ENCODE results near the gene AP1G1. TPM values are rescaled to one million over a fixed set of nuclear protein-coding genes. Genes with fewer than 3 reads are reported as not detected.

Gene AP1G1
- total and polyA plus RNA-seq, 2 of the 4 experiments (the other 2 are of a cell fraction) = 48.3 to 86.7 TPM

DNA sequence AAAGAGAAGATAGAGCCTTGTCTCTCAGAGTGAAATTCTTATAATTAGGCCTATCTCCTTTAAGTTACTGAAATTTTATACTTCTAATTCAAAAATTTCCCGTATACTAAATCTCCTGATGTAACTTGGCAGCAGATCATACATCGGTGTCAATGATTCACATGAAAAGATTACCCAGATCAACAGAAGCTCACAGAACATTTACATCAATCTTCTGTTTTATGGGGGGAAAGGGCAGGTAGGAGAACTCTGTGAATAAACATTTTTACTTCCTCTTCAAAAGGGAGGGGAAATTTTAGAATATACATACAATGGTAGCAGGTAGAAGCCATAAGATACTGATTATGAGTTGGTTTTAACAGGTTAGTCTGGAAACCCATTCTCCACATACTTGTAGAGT lies 127.3 kb downstream of the AP1G1 start:
- no peak overlapping the region for H4K5ac ChIP-seq (ENCODE audit: low read depth, low read length)
- H3K4me2 ChIP-seq (ENCODE audit: low read depth, low read length) = no peak overlapping the region
- H3K27me3 ChIP-seq (ENCODE audit: control insufficient read depth, insufficient read depth, low read length) = no peaks in the 10 kb centered on the region
- dilution Hi-C loops (cut with HindIII; ENCODE audit: low sequenced_read_pairs, unreplicated experiment) = no loop called here
- H2AK5ac ChIP-seq (ENCODE audit: low read depth, low read length) = no peak overlapping the region
- no CpG with 5 or more reads among the region's 2 CpGs for WGBS, 2 experiments (ENCODE audit: extremely low coverage in 2 of 2, insufficient read length in 1 of 2)
- no peak overlapping the region for H3K27ac ChIP-seq (ENCODE audit: insufficient read depth, low read length)
- ATAC-seq (ENCODE audit: low read depth) (no peak), DNase-seq (no peak)
- H3K9ac ChIP-seq (ENCODE audit: low read depth, low read length) = no peak overlapping the region
- ChIA-PET POLR2A (ENCODE audit: unreplicated experiment) (no interaction called here), CTCF (no interaction called here)
- H2BK20ac ChIP-seq (ENCODE audit: low read depth, low read length) = no peak overlapping the region
- no peaks in the 10 kb centered on the region for H3K9me1 ChIP-seq (ENCODE audit: insufficient read depth, low read length)
- no TSS peak for BruUV-seq (replicated peaks)
- H3K14ac ChIP-seq (replicated peaks; ENCODE audit: low read depth, low read length) = no peak overlapping the region
- intact Hi-C loops (cut with micrococcal nuclease) = no loop called here
- H3K18ac ChIP-seq (ENCODE audit: low read depth, low read length) = no peak overlapping the region
- no peaks in the 10 kb centered on the region for H3K9me3 ChIP-seq (ENCODE audit: control insufficient read depth, insufficient read depth, low read length)
- no peaks in the 10 kb centered on the region for H4K20me1 ChIP-seq (ENCODE audit: insufficient read depth, low read length)
- H3K56ac ChIP-seq (ENCODE audit: extremely low read depth, insufficient read depth, low read length) = no peak overlapping the region
- H3K23ac ChIP-seq (ENCODE audit: low read depth, low read length) = no peak overlapping the region
- no peak overlapping the region for H2BK120ac ChIP-seq (ENCODE audit: low read depth, low read length)
- H4K8ac ChIP-seq (ENCODE audit: low read depth in 2 of 2, low read length in 2 of 2) = no peak overlapping the region
- H3K36me3 ChIP-seq (ENCODE audit: control insufficient read depth, insufficient read depth, low read length) = peaks cover 20% of the 10 kb centered on the region
- H2AFZ ChIP-seq (replicated peaks; ENCODE audit: low read length, poor library complexity) = no peak overlapping the region
- no peak overlapping the region for H2BK15ac ChIP-seq (ENCODE audit: low read depth, low read length)
- TF ChIP-seq SMC3 (IDR thresholded peaks at IDR 0.05; ENCODE audit: low read depth, low read length) (no peak), BHLHE40 (IDR thresholded peaks at IDR 0.05; ENCODE audit: low read depth, low read length) (no peak), CHD1 (IDR thresholded peaks at IDR 0.05; ENCODE audit: low read depth, low read length) (no peak), NFE2L2 (IDR thresholded peaks at IDR 0.05; ENCODE audit: low read depth, low read length) (no peak), RAD21 (IDR thresholded peaks at IDR 0.05; ENCODE audit: low read length) (no peak), POLR2A (IDR thresholded peaks at IDR 0.05; ENCODE audit: low read depth, low read length) (no peak), RFX5 (IDR thresholded peaks at IDR 0.05; ENCODE audit: low read depth, low read length) (no peak), FOS (IDR thresholded peaks at IDR 0.05; ENCODE audit: low read depth, low read length) (no peak), RCOR1 (IDR thresholded peaks at IDR 0.05; ENCODE audit: insufficient replicate concordance, low read length) (no peak), MXI1 (IDR thresholded peaks at IDR 0.05; ENCODE audit: borderline replicate concordance, low read depth, low read length) (no peak), MAFK (IDR thresholded peaks at IDR 0.05; ENCODE audit: low read depth, low read length) (no peak), MAZ (IDR thresholded peaks at IDR 0.05; ENCODE audit: borderline replicate concordance, low read depth, low read length) (no peak), CEBPB (IDR thresholded peaks at IDR 0.05; ENCODE audit: low read depth, low read length) (no peak)
- TF ChIP-seq, protein P1, sequence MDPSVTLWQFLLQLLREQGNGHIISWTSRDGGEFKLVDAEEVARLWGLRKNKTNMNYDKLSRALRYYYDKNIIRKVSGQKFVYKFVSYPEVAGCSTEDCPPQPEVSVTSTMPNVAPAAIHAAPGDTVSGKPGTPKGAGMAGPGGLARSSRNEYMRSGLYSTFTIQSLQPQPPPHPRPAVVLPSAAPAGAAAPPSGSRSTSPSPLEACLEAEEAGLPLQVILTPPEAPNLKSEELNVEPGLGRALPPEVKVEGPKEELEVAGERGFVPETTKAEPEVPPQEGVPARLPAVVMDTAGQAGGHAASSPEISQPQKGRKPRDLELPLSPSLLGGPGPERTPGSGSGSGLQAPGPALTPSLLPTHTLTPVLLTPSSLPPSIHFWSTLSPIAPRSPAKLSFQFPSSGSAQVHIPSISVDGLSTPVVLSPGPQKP (IDR thresholded peaks at IDR 0.05; ENCODE audit: borderline replicate concordance, low read depth, low read length) = no peak
- TF ChIP-seq, protein P2, sequence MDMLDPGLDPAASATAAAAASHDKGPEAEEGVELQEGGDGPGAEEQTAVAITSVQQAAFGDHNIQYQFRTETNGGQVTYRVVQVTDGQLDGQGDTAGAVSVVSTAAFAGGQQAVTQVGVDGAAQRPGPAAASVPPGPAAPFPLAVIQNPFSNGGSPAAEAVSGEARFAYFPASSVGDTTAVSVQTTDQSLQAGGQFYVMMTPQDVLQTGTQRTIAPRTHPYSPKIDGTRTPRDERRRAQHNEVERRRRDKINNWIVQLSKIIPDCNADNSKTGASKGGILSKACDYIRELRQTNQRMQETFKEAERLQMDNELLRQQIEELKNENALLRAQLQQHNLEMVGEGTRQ (IDR thresholded peaks at IDR 0.05; ENCODE audit: low read depth, low read length) = no peak
- TF ChIP-seq, protein P3, sequence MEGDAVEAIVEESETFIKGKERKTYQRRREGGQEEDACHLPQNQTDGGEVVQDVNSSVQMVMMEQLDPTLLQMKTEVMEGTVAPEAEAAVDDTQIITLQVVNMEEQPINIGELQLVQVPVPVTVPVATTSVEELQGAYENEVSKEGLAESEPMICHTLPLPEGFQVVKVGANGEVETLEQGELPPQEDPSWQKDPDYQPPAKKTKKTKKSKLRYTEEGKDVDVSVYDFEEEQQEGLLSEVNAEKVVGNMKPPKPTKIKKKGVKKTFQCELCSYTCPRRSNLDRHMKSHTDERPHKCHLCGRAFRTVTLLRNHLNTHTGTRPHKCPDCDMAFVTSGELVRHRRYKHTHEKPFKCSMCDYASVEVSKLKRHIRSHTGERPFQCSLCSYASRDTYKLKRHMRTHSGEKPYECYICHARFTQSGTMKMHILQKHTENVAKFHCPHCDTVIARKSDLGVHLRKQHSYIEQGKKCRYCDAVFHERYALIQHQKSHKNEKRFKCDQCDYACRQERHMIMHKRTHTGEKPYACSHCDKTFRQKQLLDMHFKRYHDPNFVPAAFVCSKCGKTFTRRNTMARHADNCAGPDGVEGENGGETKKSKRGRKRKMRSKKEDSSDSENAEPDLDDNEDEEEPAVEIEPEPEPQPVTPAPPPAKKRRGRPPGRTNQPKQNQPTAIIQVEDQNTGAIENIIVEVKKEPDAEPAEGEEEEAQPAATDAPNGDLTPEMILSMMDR (conservative IDR thresholded peaks at IDR 0.05; ENCODE audit: low read depth, low read length) = no peak
- H4K91ac ChIP-seq (ENCODE audit: insufficient read depth, low read depth, low read length) = no peak overlapping the region
- in situ Hi-C loops (cut with MboI; ENCODE audit: low sequenced_read_pairs) = no loop called here
- H3K79me1 ChIP-seq (ENCODE audit: low read depth in 1 of 2, low read length in 2 of 2) = no peaks in the 10 kb centered on the region; a peak in 2 of 4 replicates
- no peak overlapping the region for H3K4ac ChIP-seq (ENCODE audit: low read depth, low read length)
- H2AK9ac ChIP-seq (replicated peaks; ENCODE audit: low read depth, low read length, poor library complexity) = no peak overlapping the region
- no peak overlapping the region for H3K4me3 ChIP-seq (ENCODE audit: insufficient read depth, low read depth, low read length)
- no peaks in the 10 kb centered on the region for H3K4me1 ChIP-seq (ENCODE audit: control insufficient read depth, insufficient read depth, low read length)
- H2BK5ac ChIP-seq (ENCODE audit: low read depth, low read length, poor library complexity, severe bottlenecking) = no peak overlapping the region

Data from IMR-90 (cell line).